ENCODE results near the gene HMX1. TPM values are rescaled to one million over a fixed set of nuclear protein-coding genes. Genes with fewer than 3 reads are reported as not detected.

The HMX1 gene
- total RNA-seq, 4 donors from 2014 or later = 0.19 TPM; not detected in 3

- no peak for TF ChIP-seq POLR2A (IDR thresholded peaks at IDR 0.05)
- no peak for TF ChIP-seq CTCF (IDR thresholded peaks at IDR 0.05)
- Histone ChIP-seq H3K27me3 (peaks cover 20 to 100% (median 38%) of the 10 kb centered on the region in 4 donors), H3K4me1 (peaks cover 10 to 23% (median 13%) of the 10 kb centered on the region in 3 donors), H3K4me3 (no peak overlapping the region), H3K36me3 (no peaks in the 10 kb centered on the region), H3K27ac (no peak overlapping the region), H3K9me3 (peaks cover 0 to 7% (median 6%) of the 10 kb centered on the region in 3 donors)
- WGBS, 2 donors = 3 to 19% methylated on average over 8 to 9 of the region's 10 CpGs
- DNase-seq = no peak
- intact Hi-C loops (cut with DNase I) = no loop called here
These were observed 16.7 kb downstream of the HMX1 start for GRCh38 chr4:8854931-8855330.

DNA sequence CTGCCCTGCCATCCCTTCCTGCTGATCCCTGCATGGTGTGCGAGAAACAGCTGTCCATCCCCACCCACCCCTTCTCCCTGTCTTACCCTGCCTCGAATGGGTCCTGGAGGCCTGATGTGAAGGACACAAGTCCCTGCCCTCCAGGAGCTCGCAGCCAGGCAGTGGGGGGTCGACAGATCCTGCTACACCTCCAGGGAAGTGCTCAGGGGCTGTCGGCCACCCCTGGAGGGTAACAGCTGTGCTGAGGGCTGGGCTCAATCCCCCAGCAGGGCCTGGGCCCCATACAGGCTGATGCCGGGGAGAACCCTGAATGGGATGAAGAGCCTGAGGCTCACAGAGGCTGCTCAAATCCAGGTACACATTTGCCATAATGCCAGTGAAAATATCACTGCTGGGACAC is 17.6 kb downstream of the HMX1 start:
- Histone ChIP-seq H3K4me3 (no peak overlapping the region), H3K27me3 (peaks cover 12 to 100% (median 30%) of the 10 kb centered on the region in 4 donors), H3K36me3 (no peaks in the 10 kb centered on the region), H3K27ac (no peak overlapping the region), H3K9me3 (peaks cover 0 to 7% (median 6%) of the 10 kb centered on the region in 3 donors), H3K4me1 (peaks cover 10 to 21% (median 13%) of the 10 kb centered on the region in 3 donors)
- intact Hi-C loops (cut with DNase I) = no loop called here
- TF ChIP-seq CTCF (IDR thresholded peaks at IDR 0.05) (no peak), POLR2A (IDR thresholded peaks at IDR 0.05) (no peak)
- DNase-seq = no peak
- WGBS, 2 donors = 0 to 71% methylated on average over 1 of the region's 6 CpGs

GRCh38 chr4:8853249-8853648 is 18.4 kb downstream of the HMX1 start:
- WGBS, 2 donors = 92 to 95% methylated on average over 5 to 6 of the region's 6 CpGs
- peaks cover 7 to 16% (median 12%) of the 10 kb centered on the region in 3 donors for H3K4me1 ChIP-seq
- TF ChIP-seq POLR2A (IDR thresholded peaks at IDR 0.05) (no peak), CTCF (IDR thresholded peaks at IDR 0.05) (no peak)
- peaks cover 0 to 7% (median 6%) of the 10 kb centered on the region in 3 donors for H3K9me3 ChIP-seq
- H3K4me3 ChIP-seq = no peak overlapping the region
- no peak overlapping the region for H3K27ac ChIP-seq
- no peaks in the 10 kb centered on the region for H3K36me3 ChIP-seq
- H3K27me3 ChIP-seq = peaks cover 8 to 100% (median 24%) of the 10 kb centered on the region in 4 donors
- DNase-seq = no peak
- intact Hi-C loops (cut with DNase I) = no loop called here

- Histone ChIP-seq H3K27me3 (peaks cover 1 to 100% (median 14%) of the 10 kb centered on the region in 4 donors), H3K27ac (no peak overlapping the region), H3K9me3 (peaks cover 0 to 7% (median 6%) of the 10 kb centered on the region in 3 donors), H3K36me3 (no peaks in the 10 kb centered on the region), H3K4me1 (peaks cover 0 to 5% (median 2%) of the 10 kb centered on the region in 3 donors), H3K4me3 (no peak overlapping the region)
- TF ChIP-seq CTCF (IDR thresholded peaks at IDR 0.05) (no peak), POLR2A (IDR thresholded peaks at IDR 0.05) (no peak)
- intact Hi-C loops (cut with DNase I) = no loop called here
- WGBS, 2 donors = 76 to 79% methylated on average over 15 to 17 of the region's 17 CpGs
- DNase-seq = no peak
These were observed 19.4 kb downstream of the HMX1 start for GRCh38 chr4:8852118-8852704.

DNA sequence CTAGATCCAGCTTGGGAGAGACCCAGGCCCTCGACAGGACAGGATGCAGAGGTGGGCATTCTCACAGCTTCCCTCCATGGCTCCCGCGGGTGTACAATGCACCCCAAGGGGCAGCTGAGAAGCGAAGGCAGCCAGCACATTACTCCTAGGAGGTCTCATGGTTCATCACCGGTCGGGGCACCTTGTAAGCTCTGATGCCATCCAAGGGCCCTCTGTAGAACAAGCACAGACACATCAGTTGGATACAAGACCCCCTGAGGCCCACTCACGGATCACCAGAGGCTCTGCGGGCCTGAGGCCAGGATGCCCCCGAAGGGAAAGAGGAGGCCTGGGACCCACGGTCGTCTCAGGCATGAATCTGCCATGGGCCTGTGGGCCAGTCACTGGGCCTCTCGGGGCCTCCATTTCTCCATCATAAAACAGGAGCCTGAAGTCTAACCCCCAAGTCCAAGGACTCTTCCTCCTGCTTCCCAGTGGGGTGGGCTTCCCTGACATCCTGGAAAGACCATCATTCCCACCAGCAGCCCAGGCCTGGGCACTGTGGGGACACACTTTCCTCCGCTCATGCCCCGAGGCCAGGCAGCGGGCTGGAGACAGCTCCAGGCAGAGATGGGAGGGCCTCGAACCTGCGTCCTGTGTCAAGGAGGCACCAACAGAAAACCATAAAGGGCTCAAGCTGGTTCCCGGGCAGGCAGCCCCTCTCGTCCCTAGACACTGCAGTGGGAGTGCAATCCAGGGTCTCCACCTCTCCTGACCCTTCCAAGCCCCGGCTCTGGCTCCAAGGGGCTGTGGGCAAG is 20.1 kb downstream of the HMX1 start:
- TF ChIP-seq CTCF (IDR thresholded peaks at IDR 0.05) (no peak), POLR2A (IDR thresholded peaks at IDR 0.05) (no peak)
- peaks cover 0 to 7% (median 6%) of the 10 kb centered on the region in 3 donors for H3K9me3 ChIP-seq
- peaks cover 0 to 100% (median 10%) of the 10 kb centered on the region in 4 donors for H3K27me3 ChIP-seq
- no peak overlapping the region for H3K4me3 ChIP-seq
- WGBS, 2 donors = 84% methylated on average over 10 of the region's 20 CpGs; no CpG with 5 or more reads in 1 of the 2 donors
- H3K27ac ChIP-seq = no peak overlapping the region
- no peaks in the 10 kb centered on the region for H3K36me3 ChIP-seq
- intact Hi-C loops (cut with DNase I) = no loop called here
- H3K4me1 ChIP-seq = no peaks in the 10 kb centered on the region
- DNase-seq = no peak
